ENCODE data around the gene INPP5D.

- TF ChIP-seq EP300 (IDR thresholded peaks at IDR 0.05) (no peak), CTCF (IDR thresholded peaks at IDR 0.05) (no peak), POLR2A (IDR thresholded peaks at IDR 0.05; ENCODE audit: low read depth) (no peak), POLR2AphosphoS5 (IDR thresholded peaks at IDR 0.05) (no peak)
These were observed 173.6 kb downstream of the INPP5D start for GRCh38 chr2:233233618-233234230.
